K562 (cell line): ENCODE data around the gene ZKSCAN3. TPM values are rescaled to one million over a fixed set of nuclear protein-coding genes. Genes with fewer than 3 reads are reported as not detected.

Source experiments
- FOXK1 ChIP-seq: sonication (generic); formaldehyde crosslinking; IDR thresholded peaks from 2 replicates; pipeline ENCODE4 v1.8.0; 2022; ENCODE audit warnings: missing genetic modification reagents, mild to moderate bottlenecking, borderline replicate concordance
- MCM3 ChIP-seq: fragments of 450-650 bp; IDR thresholded peaks from 2 replicates; pipeline ENCODE4 v1.6.1; 2016
- NRF1 ChIP-seq, 2 experiments: fragments of 450-650 bp; IDR thresholded peaks in 1 of 2; conservative IDR thresholded peaks in 1 of 2; 2 replicates each; pipeline ENCODE4 v1.6.1; 2014; ENCODE audit warnings: mild to moderate bottlenecking in 2 of 2
- RHOXF2B ChIP-seq: fragments of 250-450 bp; sonication (Bioruptor Pico); conservative IDR thresholded peaks from 2 replicates; pipeline ENCODE4 v1.5.1; 2021
- SMAD1 ChIP-seq: fragments of 150-350 bp; IDR thresholded peaks from 2 replicates; pipeline ENCODE4 v1.6.1; 2014; ENCODE audit warnings: low read length, low read depth; ENCODE audit not compliant: partially characterized antibody
- SPI1 ChIP-seq: IDR thresholded peaks from 2 replicates; pipeline ENCODE4 v1.6.1; 2011; ENCODE audit warnings: low read depth, low read length, control low read depth, borderline replicate concordance
- SREBF2 ChIP-seq: sonication (generic); formaldehyde crosslinking; IDR thresholded peaks from 2 replicates; pipeline ENCODE4 v1.4.0; 2020; ENCODE audit warnings: mild to moderate bottlenecking, missing genetic modification reagents
- STAT5B ChIP-seq: fragments of 250-450 bp; sonication (Bioruptor Pico); IDR thresholded peaks from 2 replicates; pipeline ENCODE4 v1.8.0; 2021; ENCODE audit warnings: mild to moderate bottlenecking, inconsistent platforms
- XRCC3 ChIP-seq: fragments of 450-650 bp; IDR thresholded peaks from 2 replicates; pipeline ENCODE4 v1.6.1; 2017; ENCODE audit warnings: mild to moderate bottlenecking, moderate library complexity
- polyA plus RNA-seq, 8 experiments: library from polyadenylated mRNA; depleted of rRNA in 4 of 8; stranded (reverse) in 5 of 8; unstranded in 3 of 8; fragments of >200 nt; fragmentation: Nextera tagmentation in 2 of 8; fragmentation: Illumina TruSeq in 1 of 8; extraction: Ambion mirVana in 2 of 8; extraction: Trizol in 1 of 8; gene quantifications; 2 replicates each; pipeline versions ENCODE4 v1.2.1 to v1.2.3, GENCODE V29; 2011 to 2014; ENCODE audit warnings: inconsistent platforms in 1 of 8, missing spikeins in 1 of 8
- total RNA-seq, 7 experiments: library from RNA; depleted of rRNA in 6 of 7; stranded (reverse); fragments of >200 nt in 6 of 7; fragmentation: Illumina TruSeq in 2 of 7; extraction: Trizol in 2 of 7; gene quantifications; 2 replicates each; pipeline versions ENCODE4 v1.2.1 to v1.2.3, GENCODE V29; 2011 to 2021; ENCODE audit warnings: low replicate concordance in 1 of 7
- TF ChIP-seq, protein P1 (sequence below): fragments of 250-450 bp; sonication (Bioruptor Pico); IDR thresholded peaks from 2 replicates; pipeline ENCODE4 v1.8.0; 2022; ENCODE audit warnings: inconsistent platforms
- TF ChIP-seq, protein P2 (sequence below): fragments of 250-450 bp; sonication (Bioruptor Pico); IDR thresholded peaks from 2 replicates; pipeline ENCODE4 v1.4.0; 2020
- TF ChIP-seq, protein P3 (sequence below), 2 experiments: fragments of 450-650 bp in 1 of 2; sonication (generic) in 1 of 2; formaldehyde crosslinking in 1 of 2; IDR thresholded peaks; 2 replicates each; pipeline versions ENCODE4 v1.7.1 to v1.9.0; 2016 to 2022; ENCODE audit warnings: inconsistent platforms in 1 of 2, mild to moderate bottlenecking in 1 of 2, missing genetic modification reagents in 1 of 2
- TF ChIP-seq, protein P4 (sequence below): sonication (generic); formaldehyde crosslinking; IDR thresholded peaks from 2 replicates; pipeline ENCODE4 v1.8.1; 2023; ENCODE audit warnings: mild to moderate bottlenecking, missing genetic modification reagents

ZKSCAN3 gene
- total and polyA plus RNA-seq, 9 of the 15 experiments (the other 6 are each of a cell fraction or from before 2014, with no cell fraction given) = 3.0 to 12.4 (median 10.2) TPM

DNA sequence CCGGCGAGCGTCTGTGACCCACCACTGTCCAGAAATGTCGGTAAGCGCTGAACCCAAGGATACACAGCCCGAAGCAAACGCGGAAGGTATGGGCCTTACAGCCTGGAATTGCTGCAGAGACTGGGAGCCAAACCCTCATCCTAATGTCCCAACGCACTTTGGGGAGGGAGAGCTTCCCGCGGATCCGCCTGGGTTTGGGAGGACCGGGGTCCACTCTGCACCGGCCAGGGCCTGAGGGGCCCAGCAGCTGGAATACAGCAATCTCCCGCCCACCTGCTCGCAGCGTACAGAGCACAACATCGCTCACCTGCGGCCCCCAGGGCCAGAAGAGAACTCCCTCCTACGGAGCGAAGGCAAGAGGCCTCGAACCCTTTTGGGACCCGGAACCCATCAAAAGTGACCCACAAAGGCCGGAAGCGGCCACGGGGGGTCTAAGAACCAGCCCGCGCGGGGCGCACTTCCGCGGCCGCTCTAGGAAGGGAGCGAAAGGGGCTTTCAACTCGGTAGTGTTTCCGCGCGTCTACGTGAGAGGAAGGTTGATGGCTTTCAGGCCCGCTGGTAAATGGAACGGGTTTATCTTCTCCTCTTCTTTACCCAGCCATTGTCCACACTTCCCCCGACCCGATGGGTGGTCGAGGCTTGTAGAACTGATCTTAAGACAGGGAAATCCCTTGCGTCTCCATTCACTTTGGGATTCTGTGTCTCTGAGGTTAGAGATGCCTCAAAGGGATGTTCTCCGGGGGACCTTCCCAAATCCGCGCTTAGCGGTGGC is 49.8 kb downstream of the ZKSCAN3 start, which contains the start of gene ZSCAN12 (continued):
- TF ChIP-seq SPI1 = 0 out of 2 replicates have a peak, but pooled peaks have one; percentile 40
- TF ChIP-seq RHOXF2B = 0 out of 2 replicates have a peak, but pooled peaks have one; percentile 20
- TF ChIP-seq, protein P1, sequence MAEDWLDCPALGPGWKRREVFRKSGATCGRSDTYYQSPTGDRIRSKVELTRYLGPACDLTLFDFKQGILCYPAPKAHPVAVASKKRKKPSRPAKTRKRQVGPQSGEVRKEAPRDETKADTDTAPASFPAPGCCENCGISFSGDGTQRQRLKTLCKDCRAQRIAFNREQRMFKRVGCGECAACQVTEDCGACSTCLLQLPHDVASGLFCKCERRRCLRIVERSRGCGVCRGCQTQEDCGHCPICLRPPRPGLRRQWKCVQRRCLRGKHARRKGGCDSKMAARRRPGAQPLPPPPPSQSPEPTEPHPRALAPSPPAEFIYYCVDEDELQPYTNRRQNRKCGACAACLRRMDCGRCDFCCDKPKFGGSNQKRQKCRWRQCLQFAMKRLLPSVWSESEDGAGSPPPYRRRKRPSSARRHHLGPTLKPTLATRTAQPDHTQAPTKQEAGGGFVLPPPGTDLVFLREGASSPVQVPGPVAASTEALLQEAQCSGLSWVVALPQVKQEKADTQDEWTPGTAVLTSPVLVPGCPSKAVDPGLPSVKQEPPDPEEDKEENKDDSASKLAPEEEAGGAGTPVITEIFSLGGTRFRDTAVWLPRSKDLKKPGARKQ (CRISPR knock-in tag) = no peak
- TF ChIP-seq STAT5B (CRISPR knock-in tag) = no peak
- TF ChIP-seq MCM3 = no peak
- no peak; the same call in 1 of the 2 replicates for TF ChIP-seq FOXK1 (CRISPR knock-in tag)
- TF ChIP-seq, protein P2, sequence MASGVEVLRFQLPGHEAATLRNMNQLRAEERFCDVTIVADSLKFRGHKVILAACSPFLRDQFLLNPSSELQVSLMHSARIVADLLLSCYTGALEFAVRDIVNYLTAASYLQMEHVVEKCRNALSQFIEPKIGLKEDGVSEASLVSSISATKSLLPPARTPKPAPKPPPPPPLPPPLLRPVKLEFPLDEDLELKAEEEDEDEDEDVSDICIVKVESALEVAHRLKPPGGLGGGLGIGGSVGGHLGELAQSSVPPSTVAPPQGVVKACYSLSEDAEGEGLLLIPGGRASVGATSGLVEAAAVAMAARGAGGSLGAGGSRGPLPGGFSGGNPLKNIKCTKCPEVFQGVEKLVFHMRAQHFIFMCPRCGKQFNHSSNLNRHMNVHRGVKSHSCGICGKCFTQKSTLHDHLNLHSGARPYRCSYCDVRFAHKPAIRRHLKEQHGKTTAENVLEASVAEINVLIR (CRISPR knock-in tag) = peak; percentile 77
- TF ChIP-seq, protein P3, sequence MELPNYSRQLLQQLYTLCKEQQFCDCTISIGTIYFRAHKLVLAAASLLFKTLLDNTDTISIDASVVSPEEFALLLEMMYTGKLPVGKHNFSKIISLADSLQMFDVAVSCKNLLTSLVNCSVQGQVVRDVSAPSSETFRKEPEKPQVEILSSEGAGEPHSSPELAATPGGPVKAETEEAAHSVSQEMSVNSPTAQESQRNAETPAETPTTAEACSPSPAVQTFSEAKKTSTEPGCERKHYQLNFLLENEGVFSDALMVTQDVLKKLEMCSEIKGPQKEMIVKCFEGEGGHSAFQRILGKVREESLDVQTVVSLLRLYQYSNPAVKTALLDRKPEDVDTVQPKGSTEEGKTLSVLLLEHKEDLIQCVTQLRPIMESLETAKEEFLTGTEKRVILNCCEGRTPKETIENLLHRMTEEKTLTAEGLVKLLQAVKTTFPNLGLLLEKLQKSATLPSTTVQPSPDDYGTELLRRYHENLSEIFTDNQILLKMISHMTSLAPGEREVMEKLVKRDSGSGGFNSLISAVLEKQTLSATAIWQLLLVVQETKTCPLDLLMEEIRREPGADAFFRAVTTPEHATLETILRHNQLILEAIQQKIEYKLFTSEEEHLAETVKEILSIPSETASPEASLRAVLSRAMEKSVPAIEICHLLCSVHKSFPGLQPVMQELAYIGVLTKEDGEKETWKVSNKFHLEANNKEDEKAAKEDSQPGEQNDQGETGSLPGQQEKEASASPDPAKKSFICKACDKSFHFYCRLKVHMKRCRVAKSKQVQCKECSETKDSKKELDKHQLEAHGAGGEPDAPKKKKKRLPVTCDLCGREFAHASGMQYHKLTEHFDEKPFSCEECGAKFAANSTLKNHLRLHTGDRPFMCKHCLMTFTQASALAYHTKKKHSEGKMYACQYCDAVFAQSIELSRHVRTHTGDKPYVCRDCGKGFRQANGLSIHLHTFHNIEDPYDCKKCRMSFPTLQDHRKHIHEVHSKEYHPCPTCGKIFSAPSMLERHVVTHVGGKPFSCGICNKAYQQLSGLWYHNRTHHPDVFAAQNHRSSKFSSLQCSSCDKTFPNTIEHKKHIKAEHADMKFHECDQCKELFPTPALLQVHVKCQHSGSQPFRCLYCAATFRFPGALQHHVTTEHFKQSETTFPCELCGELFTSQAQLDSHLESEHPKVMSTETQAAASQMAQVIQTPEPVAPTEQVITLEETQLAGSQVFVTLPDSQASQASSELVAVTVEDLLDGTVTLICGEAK (IDR thresholded peaks at IDR 0.05) = peak; percentile 98
- TF ChIP-seq, protein P3 (CRISPR knock-in tag; IDR thresholded peaks at IDR 0.05) = no peak
- peak in 1 of 2 experiments; percentile 10; a peak in 1 of 4 replicates for TF ChIP-seq NRF1 (conservative IDR thresholded peaks at IDR 0.05 in 1 of 2, IDR thresholded peaks at IDR 0.05 in 1 of 2)
- no peak for TF ChIP-seq XRCC3
- no peak for TF ChIP-seq SREBF2 (CRISPR knock-in tag)
- TF ChIP-seq, protein P4, sequence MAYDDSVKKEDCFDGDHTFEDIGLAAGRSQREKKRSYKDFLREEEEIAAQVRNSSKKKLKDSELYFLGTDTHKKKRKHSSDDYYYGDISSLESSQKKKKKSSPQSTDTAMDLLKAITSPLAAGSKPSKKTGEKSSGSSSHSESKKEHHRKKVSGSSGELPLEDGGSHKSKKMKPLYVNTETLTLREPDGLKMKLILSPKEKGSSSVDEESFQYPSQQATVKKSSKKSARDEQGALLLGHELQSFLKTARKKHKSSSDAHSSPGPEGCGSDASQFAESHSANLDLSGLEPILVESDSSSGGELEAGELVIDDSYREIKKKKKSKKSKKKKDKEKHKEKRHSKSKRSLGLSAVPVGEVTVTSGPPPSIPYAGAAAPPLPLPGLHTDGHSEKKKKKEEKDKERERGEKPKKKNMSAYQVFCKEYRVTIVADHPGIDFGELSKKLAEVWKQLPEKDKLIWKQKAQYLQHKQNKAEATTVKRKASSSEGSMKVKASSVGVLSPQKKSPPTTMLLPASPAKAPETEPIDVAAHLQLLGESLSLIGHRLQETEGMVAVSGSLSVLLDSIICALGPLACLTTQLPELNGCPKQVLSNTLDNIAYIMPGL (CRISPR knock-in tag) = peak; percentile 98
- TF ChIP-seq SMAD1 = peak; percentile 83
